Measurements from ENCODE around the gene TMC7.
"Not testable (repeated sequence)": the region's sequence is repeated elsewhere in the genome, so short reads cannot be mapped to it uniquely, and the experiment has no call there.

TMC7 gene

GRCh38 chr16:18983565-18984434 lies at the start of gene TMC7:
TSS of gene TMC7 (plus strand) at chr16:18983934. CDS start at chr16:18984064, 130 bp downstream.
- peak; percentile 86 for DNase-seq

GRCh38 chr16:18936727-18937340 lies 46.9 kb upstream of the TMC7 start:
- DNase-seq: no peak

- no peak for DNase-seq
Measured at GRCh38 chr16:18937390-18937789, 46.3 kb upstream of the TMC7 start.

GRCh38 chr16:18938986-18939385 lies 44.7 kb upstream of the TMC7 start:
- no peak for DNase-seq

GRCh38 chr16:18941471-18941870 lies 42.3 kb upstream of the TMC7 start:
- DNase-seq: no peak

GRCh38 chr16:18942061-18942460 lies 41.7 kb upstream of the TMC7 start:
- DNase-seq: no peak

- DNase-seq: no peak
Measured at GRCh38 chr16:18943414-18943813, 40.3 kb upstream of the TMC7 start.

GRCh38 chr16:18945233-18945632 lies 38.5 kb upstream of the TMC7 start:
- no peak for DNase-seq

GRCh38 chr16:18948372-18949020 lies 35.2 kb upstream of the TMC7 start:
- no peak for DNase-seq

GRCh38 chr16:18950469-18951185 lies 33.1 kb upstream of the TMC7 start:
- no peak for DNase-seq

- DNase-seq: no peak
Measured at GRCh38 chr16:18953547-18953946, 30.2 kb upstream of the TMC7 start.

GRCh38 chr16:18955874-18956580 lies 27.7 kb upstream of the TMC7 start:
- DNase-seq: not testable (repeated sequence)

- DNase-seq: not testable (repeated sequence)
Measured at GRCh38 chr16:18956658-18957241, 27.0 kb upstream of the TMC7 start.

GRCh38 chr16:18958621-18959029 lies 25.1 kb upstream of the TMC7 start:
- no peak for DNase-seq

- DNase-seq: no peak
Measured at GRCh38 chr16:18959031-18959505, 24.7 kb upstream of the TMC7 start.

GRCh38 chr16:18965555-18965954 lies 18.2 kb upstream of the TMC7 start:
- no peak for DNase-seq

GRCh38 chr16:18966791-18967190 lies 16.9 kb upstream of the TMC7 start:
- no peak for DNase-seq

GRCh38 chr16:18969050-18969854 lies 14.5 kb upstream of the TMC7 start:
- peak; percentile 80 for DNase-seq

GRCh38 chr16:18969855-18970240 lies 13.9 kb upstream of the TMC7 start:
- no peak for DNase-seq

- DNase-seq: no peak
Measured at GRCh38 chr16:18975109-18975508, 8.6 kb upstream of the TMC7 start.

GRCh38 chr16:18979936-18980335 lies 3.8 kb upstream of the TMC7 start:
- DNase-seq: peak; percentile 41

Measured in NCI-H2171 (cell line).